Measurements from ENCODE around the gene RNF181.
"Not testable (repeated sequence)": the region's sequence is repeated elsewhere in the genome, so short reads cannot be mapped to it uniquely, and the experiment has no call there.

Gene RNF181

GRCh38 chr2:85554980-85555612 is 40.4 kb upstream of the RNF181 start:
- Histone ChIP-seq H3K27ac (ENCODE audit: low read depth, low read length) (no peak overlapping the region), H3K4me3 (ENCODE audit: low read depth, low read length) (no peak overlapping the region), H3K9ac (ENCODE audit: low read length) (no peak overlapping the region), H3K4me1 (ENCODE audit: control insufficient read depth, insufficient read depth, low read length) (no peaks in the 10 kb centered on the region), H3K36me3 (ENCODE audit: control insufficient read depth, insufficient read depth, low read length) (peaks cover 84% of the 10 kb centered on the region), H3K9me3 (ENCODE audit: control insufficient read depth, insufficient read depth, low read depth, low read length) (no peaks in the 10 kb centered on the region), H3K27me3 (ENCODE audit: control insufficient read depth, insufficient read depth, low read length) (no peaks in the 10 kb centered on the region)

- H3K9me3 ChIP-seq (ENCODE audit: control insufficient read depth, insufficient read depth, low read depth, low read length), result no peaks in the 10 kb centered on the region
- no peak overlapping the region for H3K9ac ChIP-seq (ENCODE audit: low read length)
- H3K36me3 ChIP-seq (ENCODE audit: control insufficient read depth, insufficient read depth, low read length), result peaks cover 65% of the 10 kb centered on the region
- no peak overlapping the region for H3K27ac ChIP-seq (ENCODE audit: low read depth, low read length)
- peaks cover 3% of the 10 kb centered on the region; the same call in 1 of the 2 replicates for H3K4me1 ChIP-seq (ENCODE audit: control insufficient read depth, insufficient read depth, low read length)
- no peaks in the 10 kb centered on the region for H3K27me3 ChIP-seq (ENCODE audit: control insufficient read depth, insufficient read depth, low read length)
- no peak overlapping the region for H3K4me3 ChIP-seq (ENCODE audit: low read depth, low read length)
These were observed 38.4 kb upstream of the RNF181 start for GRCh38 chr2:85557130-85557529.

DNA sequence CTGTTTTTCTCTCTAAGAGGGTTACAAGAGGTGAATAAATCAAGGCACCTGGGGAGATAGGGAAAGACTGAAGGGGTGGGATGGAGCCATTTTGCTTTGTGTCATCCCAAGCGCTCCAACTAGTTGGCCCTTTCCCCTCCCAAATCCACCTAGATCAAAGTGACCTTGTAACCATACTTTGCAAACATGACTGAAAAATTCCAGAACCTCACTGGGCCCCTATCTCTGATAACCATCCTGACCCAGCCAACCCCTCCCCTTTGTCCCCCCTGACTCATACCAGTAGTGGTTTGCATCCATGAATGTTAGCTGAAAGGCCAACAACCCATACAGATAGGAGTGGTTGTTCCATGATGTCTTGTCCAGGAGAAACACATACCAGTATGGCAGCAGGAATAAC is 37.4 kb upstream of the RNF181 start:
- no peak overlapping the region for H3K27ac ChIP-seq (ENCODE audit: low read depth, low read length)
- no peak overlapping the region for H3K9ac ChIP-seq (ENCODE audit: low read length)
- H3K36me3 ChIP-seq (ENCODE audit: control insufficient read depth, insufficient read depth, low read length), result peaks cover 55% of the 10 kb centered on the region
- H3K27me3 ChIP-seq (ENCODE audit: control insufficient read depth, insufficient read depth, low read length), result no peaks in the 10 kb centered on the region
- no peak overlapping the region for H3K4me3 ChIP-seq (ENCODE audit: low read depth, low read length)
- H3K9me3 ChIP-seq (ENCODE audit: control insufficient read depth, insufficient read depth, low read depth, low read length), result no peaks in the 10 kb centered on the region
- H3K4me1 ChIP-seq (ENCODE audit: control insufficient read depth, insufficient read depth, low read length), result peaks cover 3% of the 10 kb centered on the region; the same call in 1 of the 2 replicates

GRCh38 chr2:85560403-85560726 is 35.2 kb upstream of the RNF181 start:
- Histone ChIP-seq H3K9ac (ENCODE audit: low read length) (peak overlapping the region; percentile 82), H3K36me3 (ENCODE audit: control insufficient read depth, insufficient read depth, low read length) (peaks cover 35% of the 10 kb centered on the region), H3K4me3 (ENCODE audit: low read depth, low read length) (peak overlapping the region; percentile 90)
- H3K27ac ChIP-seq (ENCODE audit: low read depth, low read length); H3K9me3 ChIP-seq (ENCODE audit: control insufficient read depth, insufficient read depth, low read depth, low read length); H3K4me1 ChIP-seq (ENCODE audit: control insufficient read depth, insufficient read depth, low read length); H3K27me3 ChIP-seq (ENCODE audit: control insufficient read depth, insufficient read depth, low read length): not testable (repeated sequence)

DNA sequence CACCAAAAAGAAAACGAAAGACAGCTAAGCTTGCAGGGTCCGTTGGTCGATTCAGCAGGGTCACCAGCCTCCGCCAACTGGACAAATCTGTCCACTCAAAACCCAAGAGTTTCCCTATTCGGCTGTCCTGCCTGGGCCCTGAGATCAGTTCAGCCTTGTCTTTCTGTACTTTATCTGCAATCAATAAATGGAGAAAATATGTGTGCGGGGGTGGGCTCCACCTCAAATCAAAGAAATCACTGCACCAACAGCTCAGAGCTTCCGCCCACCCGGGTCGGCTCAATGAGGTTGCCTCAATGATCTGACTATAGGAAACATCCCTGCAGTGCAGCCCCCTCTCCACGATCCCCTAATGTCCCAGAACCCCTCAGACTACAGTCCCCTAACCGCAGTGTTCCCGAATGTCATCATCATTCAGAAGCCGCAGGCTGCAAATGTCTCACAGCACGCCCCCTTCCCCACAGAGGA is 34.7 kb upstream of the RNF181 start:
- Histone ChIP-seq H3K36me3 (ENCODE audit: control insufficient read depth, insufficient read depth, low read length) (peaks cover 30% of the 10 kb centered on the region), H3K4me3 (ENCODE audit: low read depth, low read length) (peak overlapping the region; percentile 90), H3K4me1 (ENCODE audit: control insufficient read depth, insufficient read depth, low read length) (peaks cover 3% of the 10 kb centered on the region; the same call in 1 of the 2 replicates), H3K9me3 (ENCODE audit: control insufficient read depth, insufficient read depth, low read depth, low read length) (no peaks in the 10 kb centered on the region), H3K27me3 (ENCODE audit: control insufficient read depth, insufficient read depth, low read length) (no peaks in the 10 kb centered on the region), H3K9ac (ENCODE audit: low read length) (peak overlapping the region; percentile 82), H3K27ac (ENCODE audit: low read depth, low read length) (peak overlapping the region; percentile 5; the same call in 1 of the 2 replicates)

GRCh38 chr2:85561280-85562212 is 34.0 kb upstream of the RNF181 start, which contains the start of gene GGCX:
Gene GGCX, minus strand, starts transcription at chr2:85561493. Its CDS starts 65 bp downstream, at chr2:85561428.
- H3K4me3 ChIP-seq (ENCODE audit: low read depth, low read length), result peak within 1 kb of the TSS; percentile 90
- no peaks in the 10 kb centered on the region for H3K27me3 ChIP-seq (ENCODE audit: control insufficient read depth, insufficient read depth, low read length)
- H3K4me1 ChIP-seq (ENCODE audit: control insufficient read depth, insufficient read depth, low read length), result peaks cover 3% of the 10 kb centered on the region; the same call in 1 of the 2 replicates
- peak within 1 kb of the TSS; percentile 90 for H3K9ac ChIP-seq (ENCODE audit: low read length)
- peak within 1 kb of the TSS; percentile 59 for H3K27ac ChIP-seq (ENCODE audit: low read depth, low read length)
- H3K36me3 ChIP-seq (ENCODE audit: control insufficient read depth, insufficient read depth, low read length), result peaks cover 23% of the 10 kb centered on the region
- H3K9me3 ChIP-seq (ENCODE audit: control insufficient read depth, insufficient read depth, low read depth, low read length), result no peaks in the 10 kb centered on the region

- H3K4me1 ChIP-seq (ENCODE audit: control insufficient read depth, insufficient read depth, low read length), result peaks cover 3% of the 10 kb centered on the region; the same call in 1 of the 2 replicates
- H3K27ac ChIP-seq (ENCODE audit: low read depth, low read length), result no peak overlapping the region
- no peak overlapping the region for H3K9ac ChIP-seq (ENCODE audit: low read length)
- no peaks in the 10 kb centered on the region for H3K9me3 ChIP-seq (ENCODE audit: control insufficient read depth, insufficient read depth, low read depth, low read length)
- H3K27me3 ChIP-seq (ENCODE audit: control insufficient read depth, insufficient read depth, low read length), result no peaks in the 10 kb centered on the region; the same call in 1 of the 2 replicates
- H3K4me3 ChIP-seq (ENCODE audit: low read depth, low read length), result no peak overlapping the region
- peaks cover under 1% of the 10 kb centered on the region for H3K36me3 ChIP-seq (ENCODE audit: control insufficient read depth, insufficient read depth, low read length)
These were observed 31.4 kb upstream of the RNF181 start for GRCh38 chr2:85564144-85564563.

- H3K27me3 ChIP-seq (ENCODE audit: control insufficient read depth, insufficient read depth, low read length), result peaks cover 16% of the 10 kb centered on the region
- H3K9ac ChIP-seq (ENCODE audit: low read length), result no peak overlapping the region
- no peaks in the 10 kb centered on the region for H3K4me1 ChIP-seq (ENCODE audit: control insufficient read depth, insufficient read depth, low read length)
- H3K36me3 ChIP-seq (ENCODE audit: control insufficient read depth, insufficient read depth, low read length), result no peaks in the 10 kb centered on the region
- H3K9me3 ChIP-seq (ENCODE audit: control insufficient read depth, insufficient read depth, low read depth, low read length), result no peaks in the 10 kb centered on the region
- no peak overlapping the region for H3K27ac ChIP-seq (ENCODE audit: low read depth, low read length)
- no peak overlapping the region for H3K4me3 ChIP-seq (ENCODE audit: low read depth, low read length)
These were observed 29.3 kb upstream of the RNF181 start for GRCh38 chr2:85566265-85566664.

- Histone ChIP-seq H3K9me3 (ENCODE audit: control insufficient read depth, insufficient read depth, low read depth, low read length) (no peaks in the 10 kb centered on the region), H3K27me3 (ENCODE audit: control insufficient read depth, insufficient read depth, low read length) (peaks cover 20% of the 10 kb centered on the region), H3K36me3 (ENCODE audit: control insufficient read depth, insufficient read depth, low read length) (no peaks in the 10 kb centered on the region), H3K27ac (ENCODE audit: low read depth, low read length) (no peak overlapping the region), H3K4me3 (ENCODE audit: low read depth, low read length) (no peak overlapping the region), H3K9ac (ENCODE audit: low read length) (no peak overlapping the region), H3K4me1 (ENCODE audit: control insufficient read depth, insufficient read depth, low read length) (peaks cover 36% of the 10 kb centered on the region)
These were observed 19.8 kb upstream of the RNF181 start for GRCh38 chr2:85575739-85576138.

DNA sequence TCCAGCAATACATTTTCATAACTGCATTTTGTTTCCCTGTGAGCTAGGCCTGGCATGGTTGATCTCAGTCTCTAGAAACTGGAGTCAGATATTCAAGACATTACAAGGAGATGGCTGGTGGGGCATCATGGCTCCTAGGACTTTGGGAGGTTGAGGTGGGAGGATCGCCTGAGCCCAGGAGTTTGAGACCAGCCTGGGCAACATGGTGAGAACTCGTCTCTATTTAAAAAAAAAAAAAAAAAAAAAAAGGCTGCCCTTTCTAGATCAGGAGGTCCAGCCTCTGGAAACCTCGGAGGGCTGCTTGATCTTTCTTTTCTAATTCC is 18.5 kb upstream of the RNF181 start:
- Histone ChIP-seq H3K4me1 (ENCODE audit: control insufficient read depth, insufficient read depth, low read length) (peaks cover 36% of the 10 kb centered on the region), H3K27ac (ENCODE audit: low read depth, low read length) (no peak overlapping the region), H3K27me3 (ENCODE audit: control insufficient read depth, insufficient read depth, low read length) (0 out of 2 replicates have a peak, but pooled peaks cover 7% of the 10 kb centered on the region), H3K9ac (ENCODE audit: low read length) (peak overlapping the region; percentile 72), H3K9me3 (ENCODE audit: control insufficient read depth, insufficient read depth, low read depth, low read length) (no peaks in the 10 kb centered on the region), H3K36me3 (ENCODE audit: control insufficient read depth, insufficient read depth, low read length) (peaks cover 8% of the 10 kb centered on the region), H3K4me3 (ENCODE audit: low read depth, low read length) (peak overlapping the region; percentile 68)
